Measurements from ENCODE around the gene PBX1.

The PBX1 gene

DNA sequence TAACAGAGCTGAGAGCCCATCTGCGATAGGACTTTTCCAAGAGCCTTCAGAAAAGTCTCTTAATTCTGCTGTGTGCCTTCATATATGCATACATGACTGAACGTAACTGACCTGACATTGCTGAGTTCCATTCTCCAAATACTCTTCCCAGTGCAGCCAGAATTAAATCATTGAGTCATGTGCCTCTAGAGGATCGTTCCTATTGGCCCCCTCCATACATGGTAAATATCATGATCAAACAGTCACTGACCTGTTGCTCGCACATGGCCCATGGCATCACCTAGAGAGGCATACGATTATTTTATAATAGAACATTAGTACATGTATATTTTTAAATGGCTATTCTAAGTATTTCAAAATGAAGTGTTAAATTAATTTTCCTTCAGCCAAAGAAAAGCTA, 186.8 kb downstream of the PBX1 start:
- FAIRE-seq (no peak), DNase-seq (ENCODE audit: insufficient read length, low spot score) (no peak)

DNA sequence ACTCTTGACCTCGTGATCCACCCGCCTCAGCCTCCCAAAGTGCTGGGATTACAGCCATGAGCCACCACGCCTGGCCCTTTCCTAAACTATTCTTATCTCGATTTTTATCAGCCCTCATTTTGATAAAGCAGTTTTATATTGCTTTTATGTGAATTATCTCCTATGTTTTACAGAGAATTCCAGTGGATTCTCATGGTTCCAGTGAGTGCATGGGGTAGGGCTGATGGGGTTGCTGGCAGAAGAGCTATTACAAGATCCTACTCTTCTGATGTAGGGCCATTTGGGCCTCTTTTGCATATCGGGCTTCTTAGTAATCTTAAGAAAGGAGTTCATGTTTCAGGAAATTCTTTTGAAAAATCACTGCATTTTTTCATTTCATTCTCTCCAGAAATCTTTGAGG, 187.6 kb downstream of the PBX1 start:
- no peak for FAIRE-seq
- no peak for DNase-seq (ENCODE audit: insufficient read length, low spot score)

DNA sequence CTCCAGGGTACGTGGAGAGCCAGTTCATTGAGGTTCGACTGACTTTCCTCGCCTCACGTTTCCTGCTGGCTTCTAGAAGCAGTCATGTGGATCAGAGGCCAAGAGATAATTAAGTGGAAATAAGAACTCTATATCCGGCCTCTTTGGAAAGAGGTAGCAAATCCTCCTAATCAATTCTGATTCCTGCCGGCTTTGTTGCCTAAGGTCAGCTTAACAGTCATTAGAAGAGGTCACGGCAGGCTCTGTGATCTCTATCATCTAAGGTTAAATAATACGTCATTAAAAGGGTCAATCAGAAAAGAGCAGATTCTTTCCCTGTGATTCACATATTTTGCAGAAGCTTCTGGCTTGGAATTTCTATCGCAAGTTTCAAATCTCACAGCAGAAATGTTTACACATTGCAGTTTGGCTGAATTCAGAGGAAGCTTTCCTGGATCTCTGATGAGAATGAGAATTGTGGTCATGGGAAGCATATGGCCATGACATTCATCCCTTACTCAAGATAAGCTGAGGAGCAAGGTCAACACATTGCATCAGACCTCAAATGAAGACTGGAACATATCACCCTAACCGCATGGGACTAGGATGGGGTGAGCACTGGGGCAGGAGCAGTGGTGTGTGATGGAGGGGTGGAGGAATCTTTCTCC, 189.4 kb downstream of the PBX1 start:
- no peak for FAIRE-seq
- peak; percentile 51 for DNase-seq (ENCODE audit: insufficient read length, low spot score)

DNA sequence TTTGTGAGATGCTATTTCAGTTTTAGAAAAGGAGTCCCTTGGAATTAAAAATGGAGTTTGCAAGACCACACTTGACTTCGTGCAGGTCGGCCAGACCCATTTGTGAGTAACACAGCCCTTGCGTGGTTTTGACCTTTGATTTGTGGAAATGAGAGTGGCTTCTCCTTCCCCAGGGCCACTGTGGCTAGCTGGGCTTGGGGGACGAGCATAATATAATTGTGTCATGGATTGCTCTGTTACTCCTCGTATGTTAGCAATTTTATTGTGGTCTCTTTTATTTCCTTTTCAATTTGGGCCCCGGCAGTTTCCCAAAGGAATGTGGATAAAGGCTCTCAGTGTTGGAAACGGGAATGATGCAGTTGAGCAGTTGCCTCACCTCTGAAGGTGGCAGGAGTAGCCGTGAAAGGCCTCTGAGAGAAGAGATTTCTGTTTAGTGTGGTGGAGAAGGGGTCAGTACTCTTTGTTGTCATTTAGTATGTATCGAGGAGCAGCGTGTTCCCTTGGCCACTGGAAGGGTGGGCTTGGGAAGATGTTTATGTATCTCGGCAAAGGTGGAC, 194.6 kb downstream of the PBX1 start:
- DNase-seq (ENCODE audit: insufficient read length, low spot score) (no peak), FAIRE-seq (no peak)

DNA sequence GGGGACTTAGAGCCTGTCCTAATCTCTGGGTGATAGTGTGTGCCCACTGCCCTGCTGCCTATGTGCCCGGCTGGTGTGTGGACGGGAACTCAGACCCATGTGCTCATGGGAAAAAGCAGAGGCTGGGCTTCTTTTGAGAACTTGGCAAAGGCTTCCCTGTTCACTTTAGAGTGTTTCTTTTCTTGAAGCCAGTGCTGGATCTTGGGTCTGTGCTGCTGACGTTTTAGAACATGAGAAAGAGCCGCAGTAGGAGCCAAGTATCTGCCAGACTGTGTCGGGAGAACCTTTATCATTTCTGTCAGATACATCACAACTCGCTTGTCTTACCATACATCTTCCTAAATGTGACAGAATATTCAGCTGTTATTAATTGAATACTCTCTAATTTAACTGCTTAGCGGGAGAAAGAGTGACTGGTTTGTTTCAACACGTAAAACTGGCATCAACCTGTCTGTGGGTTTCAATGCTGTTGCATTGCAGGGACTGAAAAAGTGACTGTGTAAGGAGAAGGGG, 195.2 kb downstream of the PBX1 start:
- no peak for FAIRE-seq
- DNase-seq (ENCODE audit: insufficient read length, low spot score), result no peak

DNA sequence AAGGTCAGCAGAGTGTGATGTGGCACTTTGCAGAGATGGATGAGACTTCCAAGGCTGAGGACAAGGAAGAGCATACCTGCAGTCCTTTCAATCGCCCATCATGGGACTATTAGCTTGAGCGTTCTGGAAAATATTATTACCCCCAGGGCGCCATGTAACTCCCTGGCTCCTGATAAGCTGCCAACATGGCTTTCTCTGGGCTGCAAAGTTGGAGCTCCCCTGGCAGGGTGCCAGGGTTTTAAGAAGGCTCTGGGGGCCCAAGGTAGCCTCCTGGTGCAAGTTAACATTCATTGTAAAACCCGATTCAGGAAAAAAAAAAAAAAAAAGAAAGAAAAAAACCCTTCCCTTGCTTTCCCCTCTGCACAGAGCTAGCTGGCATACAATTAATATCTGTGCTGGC, 196.7 kb downstream of the PBX1 start:
- DNase-seq (ENCODE audit: insufficient read length, low spot score) (no peak), FAIRE-seq (no peak)

DNA sequence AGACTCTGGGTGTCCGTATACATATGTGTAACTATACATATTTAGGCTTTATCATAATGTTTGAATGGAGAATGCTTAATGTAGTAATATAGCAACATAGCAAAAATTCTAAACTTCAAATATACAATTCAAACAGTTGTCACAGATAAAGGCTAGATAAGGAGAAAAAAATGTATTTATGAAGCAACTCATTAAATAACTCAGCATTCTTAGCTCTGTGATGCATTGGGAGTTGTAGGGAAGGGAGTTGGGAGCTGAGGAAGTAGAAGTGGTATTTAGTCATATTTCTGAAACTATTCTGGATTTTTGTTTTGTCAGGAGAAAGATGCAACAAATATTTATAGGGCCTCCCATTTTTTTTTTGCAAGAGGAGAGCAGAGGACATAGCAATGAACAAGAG, 197.8 kb downstream of the PBX1 start:
- DNase-seq (ENCODE audit: insufficient read length, low spot score) (no peak), FAIRE-seq (no peak)

DNA sequence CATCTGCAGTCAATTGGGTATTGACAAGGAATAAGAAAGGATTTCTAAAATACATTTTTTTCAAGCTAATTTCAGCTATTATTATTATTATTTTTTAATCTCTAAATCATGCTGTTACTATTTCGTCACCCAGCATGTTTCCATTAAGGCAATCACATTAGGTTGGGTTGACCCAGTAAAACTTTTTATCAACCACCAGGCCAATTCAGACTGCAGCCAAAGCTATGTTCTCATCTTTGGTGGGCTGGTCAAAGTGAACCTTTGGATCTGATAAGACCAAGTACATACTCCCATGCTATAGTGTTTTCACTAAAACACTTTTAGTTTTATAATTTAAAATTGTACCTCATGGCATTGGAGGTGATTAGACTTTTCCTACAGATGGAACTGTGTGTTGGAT, 198.6 kb downstream of the PBX1 start:
- DNase-seq (ENCODE audit: insufficient read length, low spot score) (no peak), FAIRE-seq (no peak)

DNA sequence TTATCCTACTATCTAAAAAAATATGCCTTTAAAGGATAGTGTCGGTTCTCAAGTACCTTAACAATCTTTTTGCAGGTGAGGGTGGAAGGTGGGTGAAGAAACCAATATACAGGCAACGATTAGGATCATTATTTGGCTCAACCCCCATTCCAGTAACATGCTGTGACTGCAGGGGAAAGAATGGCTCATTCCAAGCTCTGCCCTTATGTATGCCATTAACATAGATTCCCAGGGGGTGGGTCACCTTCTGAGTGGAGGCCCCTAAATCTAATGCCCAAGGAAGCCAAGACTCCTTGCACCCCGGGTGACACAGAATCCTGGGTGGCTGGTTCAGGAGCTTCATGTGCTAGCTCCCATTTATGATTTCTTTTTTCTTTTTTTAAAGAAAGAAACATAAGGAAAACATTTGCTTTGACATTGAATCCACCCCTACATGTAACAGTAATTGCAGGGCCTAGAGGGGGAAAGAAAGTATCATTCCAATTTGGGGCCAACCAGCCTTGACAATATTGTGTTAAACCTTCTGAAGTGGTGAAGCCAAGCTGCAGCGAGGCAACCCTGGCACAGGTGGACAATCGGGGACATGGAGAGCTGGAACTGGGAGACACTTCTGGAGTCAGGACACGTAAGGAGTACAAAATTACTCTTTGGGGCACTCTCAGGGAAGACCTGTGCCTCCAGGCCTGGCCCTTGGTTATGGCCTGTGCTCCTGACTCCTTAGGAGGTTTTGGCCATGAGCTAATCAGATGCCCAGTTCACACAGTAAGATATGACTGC, 200.3 kb downstream of the PBX1 start:
- FAIRE-seq, result no peak
- no peak for DNase-seq (ENCODE audit: insufficient read length, low spot score)

DNA sequence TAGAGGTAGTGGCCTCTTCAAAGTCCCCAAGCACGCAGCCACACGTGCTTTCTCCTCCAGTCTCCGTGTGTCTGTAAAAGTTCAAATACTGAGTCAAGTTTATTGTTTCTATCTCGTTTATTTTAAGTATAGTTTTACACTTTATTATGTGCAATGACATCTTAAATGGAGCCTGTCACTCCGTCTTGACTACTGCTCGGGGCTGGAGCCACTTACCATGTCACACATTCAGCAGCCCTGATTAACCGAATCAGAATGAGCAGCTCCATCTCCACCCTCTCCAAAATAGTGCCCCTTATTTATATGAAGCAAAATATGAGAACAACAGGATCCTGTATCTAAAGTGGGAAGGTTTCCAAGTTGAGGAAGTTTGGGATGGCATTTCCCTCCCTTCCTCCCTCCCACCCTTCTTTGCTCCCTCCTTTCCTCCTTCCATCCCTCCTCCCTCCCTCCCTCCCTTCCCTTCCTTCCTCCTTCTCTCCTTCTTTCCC, 201.0 kb downstream of the PBX1 start:
- DNase-seq (ENCODE audit: insufficient read length, low spot score) (no peak), FAIRE-seq (no peak)

DNA sequence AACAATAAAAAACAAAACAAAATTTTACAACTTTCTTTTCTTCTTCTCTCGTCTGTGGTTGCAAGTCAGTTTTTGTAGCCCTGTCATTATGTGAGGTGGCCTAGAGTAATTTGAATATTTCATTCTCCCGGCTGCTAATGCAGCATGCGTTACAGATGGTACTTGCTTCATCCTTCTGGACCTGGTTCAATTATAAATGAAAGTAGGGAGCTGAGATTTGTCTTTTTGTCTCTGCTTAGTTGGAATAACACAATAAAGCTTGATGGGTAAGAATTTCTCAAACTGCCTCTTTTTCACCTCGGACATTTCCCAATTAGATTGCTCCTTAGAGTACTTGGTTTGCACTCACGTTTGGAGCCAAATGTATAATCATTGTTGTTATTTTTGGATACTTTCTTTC, 201.6 kb downstream of the PBX1 start:
- FAIRE-seq (no peak), DNase-seq (ENCODE audit: insufficient read length, low spot score) (no peak)

DNA sequence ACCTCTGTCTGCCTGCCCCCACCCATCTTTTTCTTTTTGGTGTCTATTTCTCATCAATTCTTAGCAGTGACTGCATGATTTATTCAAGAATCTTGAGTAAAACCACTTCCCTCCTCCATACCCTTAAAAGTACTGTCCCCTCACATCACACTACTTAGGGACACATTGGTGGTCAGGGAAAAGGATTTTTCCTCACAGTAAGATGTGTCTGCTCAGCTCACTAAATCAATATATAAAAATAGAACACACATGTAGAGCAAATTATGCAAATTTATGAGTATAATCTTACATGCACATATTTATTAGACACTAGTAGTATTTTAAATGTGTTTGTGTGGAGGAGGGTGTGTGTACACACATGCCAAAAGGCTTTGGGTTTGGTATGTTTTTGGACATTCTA, 202.0 kb downstream of the PBX1 start:
- FAIRE-seq (no peak), DNase-seq (ENCODE audit: insufficient read length, low spot score) (no peak)

DNA sequence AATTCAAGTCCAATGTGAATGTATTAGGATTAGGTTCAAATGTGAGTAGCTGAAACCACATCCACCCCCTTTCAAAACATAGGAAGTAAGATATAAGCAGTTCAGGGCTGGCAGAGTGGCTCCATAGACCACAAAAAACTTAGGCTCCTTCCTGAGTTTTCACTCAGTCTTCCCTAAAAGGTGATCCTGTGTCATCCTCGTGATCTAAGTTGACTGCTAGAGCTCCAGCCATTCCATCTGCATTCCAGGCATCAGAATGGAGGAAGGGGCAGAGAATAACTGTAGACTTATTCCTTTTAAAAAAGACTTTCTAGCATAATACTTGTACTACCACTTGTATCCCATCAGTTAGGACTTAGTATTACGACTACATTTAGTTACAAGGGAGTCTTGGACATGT, 204.1 kb downstream of the PBX1 start:
- FAIRE-seq (no peak), DNase-seq (ENCODE audit: insufficient read length, low spot score) (no peak)

DNA sequence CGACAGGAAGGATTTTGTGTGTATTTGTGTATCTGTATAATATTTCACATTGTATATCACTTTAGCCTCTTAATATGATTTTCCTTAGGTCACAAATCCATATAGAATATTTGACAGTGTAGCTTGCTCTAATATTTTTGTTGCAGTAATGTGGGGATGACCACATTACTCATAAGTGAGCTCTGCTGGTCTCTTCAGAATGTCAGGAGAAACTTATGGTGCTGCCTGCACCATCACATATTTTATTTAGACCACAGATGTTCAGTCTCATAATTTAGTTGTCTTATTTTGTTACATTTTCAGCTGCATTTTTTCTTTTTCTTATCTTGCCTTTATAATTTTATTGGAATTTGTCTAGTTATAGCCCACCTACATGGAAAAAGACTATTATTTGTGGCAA, 205.3 kb downstream of the PBX1 start:
- no peak for FAIRE-seq
- DNase-seq (ENCODE audit: insufficient read length, low spot score), result no peak

DNA sequence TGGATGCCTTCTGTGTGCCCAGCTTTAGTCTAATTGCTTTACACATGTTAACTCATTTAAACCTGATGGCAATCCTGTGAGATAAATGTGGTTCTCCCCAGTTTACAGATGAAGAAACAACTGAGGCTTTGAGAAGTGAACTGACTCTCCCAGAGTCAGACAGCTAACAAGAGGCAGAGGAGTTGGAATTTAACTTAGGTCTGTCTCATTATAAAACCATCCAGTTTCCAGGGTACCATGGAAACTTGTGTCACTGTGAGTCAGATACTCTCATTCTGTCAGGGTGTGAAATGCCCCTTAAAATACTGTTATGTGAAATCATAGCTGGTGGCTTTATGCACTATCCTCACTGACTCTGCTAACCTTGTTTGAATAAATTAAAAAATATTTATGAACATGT, 206.6 kb downstream of the PBX1 start:
- no peak for FAIRE-seq
- no peak for DNase-seq (ENCODE audit: insufficient read length, low spot score)

DNA sequence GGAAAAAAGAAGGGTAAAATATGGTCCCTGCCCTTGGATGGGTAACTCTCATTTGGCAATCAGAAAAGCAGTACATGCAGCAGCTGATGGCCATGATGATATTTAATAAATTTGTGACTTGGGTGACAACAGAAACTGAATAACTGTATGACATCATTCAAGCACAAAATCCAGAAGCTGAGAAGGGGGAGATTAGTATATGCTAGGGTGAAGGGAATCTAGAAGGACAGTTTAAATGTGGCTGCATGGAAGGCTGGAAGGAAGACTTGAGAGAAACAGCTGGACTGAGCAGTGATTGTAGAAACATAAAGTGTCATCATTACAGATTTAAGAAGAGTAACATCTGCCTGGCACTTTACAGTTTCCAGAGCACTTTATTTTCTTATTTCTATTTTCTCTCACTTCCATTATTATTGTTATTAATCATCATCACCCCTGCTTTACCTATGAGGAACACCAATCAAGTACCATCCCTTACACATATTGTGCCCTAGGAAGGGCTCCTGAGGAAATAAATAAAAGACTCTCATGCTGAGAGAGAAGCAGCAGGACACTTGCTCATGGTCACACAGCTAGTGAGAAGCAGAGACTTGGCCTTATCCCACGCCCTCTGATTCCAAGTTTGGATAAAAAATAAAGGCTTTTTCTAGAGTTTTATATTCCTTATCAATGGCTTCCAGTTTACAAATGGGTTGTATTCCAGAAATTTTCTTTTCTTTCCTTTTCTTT, 207.2 kb downstream of the PBX1 start:
- DNase-seq (ENCODE audit: insufficient read length, low spot score) (no peak), FAIRE-seq (no peak)

DNA sequence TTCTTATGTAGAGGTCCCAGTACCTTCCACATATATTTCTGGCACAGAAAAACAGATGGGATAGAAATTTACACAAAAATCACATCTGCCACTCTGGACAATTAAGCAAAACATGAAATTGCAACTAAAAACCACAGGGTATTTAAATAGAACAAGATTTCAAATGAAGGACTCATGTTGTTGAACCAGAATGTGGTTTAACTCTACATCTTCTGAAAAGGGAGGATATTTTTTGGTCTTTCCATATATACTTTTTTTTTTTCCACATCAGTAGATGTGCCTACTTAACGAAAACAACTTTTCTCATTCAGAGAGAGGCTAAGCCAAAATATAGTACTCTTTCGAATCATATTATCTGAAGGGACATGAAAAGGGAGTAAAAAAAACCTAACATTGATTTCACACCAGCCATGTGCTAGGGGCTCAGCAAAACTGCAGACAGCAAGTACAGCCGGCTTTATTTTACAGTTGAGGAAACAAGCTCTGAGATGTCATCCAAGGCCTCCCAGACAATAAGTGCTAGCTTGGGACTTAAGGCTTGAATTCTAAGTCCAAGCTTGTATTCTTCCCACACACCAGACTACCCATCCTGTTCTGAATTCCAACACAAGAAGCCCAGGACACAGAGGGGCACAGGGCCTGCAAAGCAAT, 208.9 kb downstream of the PBX1 start:
- FAIRE-seq (no peak), DNase-seq (ENCODE audit: insufficient read length, low spot score) (no peak)

DNA sequence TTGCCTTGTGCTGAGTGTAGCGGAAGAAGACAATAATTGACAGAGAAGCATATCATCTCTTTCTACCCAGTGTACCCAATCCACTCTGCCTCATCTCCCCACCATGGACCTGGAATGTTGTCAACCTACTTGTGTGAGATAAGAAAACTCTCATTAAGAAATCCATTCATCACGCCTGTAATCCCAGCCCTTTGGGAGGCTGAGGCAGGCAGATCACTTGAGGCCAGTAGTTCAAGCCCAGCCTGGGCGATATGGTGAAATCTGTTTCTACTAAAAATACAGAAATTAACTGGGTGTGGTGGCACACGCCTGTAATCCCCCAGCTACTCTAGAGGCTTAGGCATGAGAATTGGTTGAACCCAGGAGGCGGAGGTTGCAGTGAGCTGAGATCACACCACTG, 209.6 kb downstream of the PBX1 start:
- FAIRE-seq (no peak), DNase-seq (ENCODE audit: insufficient read length, low spot score) (no peak)

DNA sequence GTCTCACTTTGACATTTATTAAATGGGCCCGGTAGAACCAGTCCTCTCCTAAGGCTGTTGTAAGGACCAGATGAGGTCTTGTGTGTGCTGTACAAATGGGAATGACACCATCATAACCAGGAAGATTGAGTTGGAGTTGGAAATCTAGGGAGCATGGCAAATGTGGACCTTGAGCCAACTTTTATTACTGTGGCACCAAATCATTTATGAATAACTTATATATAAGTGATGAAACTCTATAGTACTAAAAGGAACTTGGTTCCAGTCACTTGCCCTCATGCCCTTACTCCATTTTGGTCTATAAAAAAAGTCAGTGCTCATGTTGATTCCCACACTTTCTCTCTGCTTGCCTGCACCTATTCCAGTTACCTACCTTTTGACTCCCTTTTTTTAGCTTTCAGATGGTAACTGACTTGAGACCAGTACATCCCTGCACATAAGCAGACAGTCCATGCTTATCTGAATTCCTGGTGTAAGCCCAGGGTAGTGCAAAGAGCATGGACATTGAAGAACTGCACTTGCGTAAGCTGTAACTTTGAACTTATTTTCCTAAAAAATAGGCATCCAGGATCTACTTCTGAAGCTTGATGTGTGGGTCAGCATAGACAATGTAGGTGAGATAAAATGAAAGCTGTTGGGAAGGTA, 210.6 kb downstream of the PBX1 start:
- DNase-seq (ENCODE audit: insufficient read length, low spot score) (no peak), FAIRE-seq (no peak)

DNA sequence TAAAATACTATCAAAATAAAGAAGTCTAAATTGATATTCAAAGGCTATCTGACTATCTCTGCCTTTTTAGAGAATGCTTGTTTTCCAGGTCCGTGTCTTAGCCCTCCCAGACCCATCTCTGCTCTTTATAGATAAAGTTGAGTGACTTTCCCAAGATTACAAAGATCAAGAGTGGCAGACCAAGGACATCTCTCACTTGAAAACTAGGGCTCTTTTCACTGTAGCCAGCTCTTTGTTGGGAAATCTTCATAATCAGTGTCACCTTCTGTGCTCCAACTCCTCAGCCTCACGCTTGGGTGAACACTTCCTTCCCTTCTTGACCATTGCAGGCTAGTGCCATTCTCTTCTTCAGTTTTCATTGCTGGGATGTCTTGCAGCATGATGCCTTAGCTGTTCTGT, 211.1 kb downstream of the PBX1 start:
- FAIRE-seq (no peak), DNase-seq (ENCODE audit: insufficient read length, low spot score) (no peak)
